Bronchial epithelial cell (primary cell): ENCODE results near the gene PSMD6. TPM values are rescaled to one million over a fixed set of nuclear protein-coding genes. Genes with fewer than 3 reads are reported as not detected.
A peak's percentile ranks its signal among the peaks of the same experiment; 100 is the strongest.

Source experiments
- DNase-seq: peaks from one replicate; pipeline ENCODE4 v3.0.0-alpha.2; 2010; ENCODE audit warnings: low read depth
- FAIRE-seq: peaks from 2 replicates; lab custom pipeline; 2011; peaks lifted over from hg19 to GRCh38; lab: Jason Lieb, UNC
- H3K27me3 ChIP-seq: 2 replicates; pipeline ENCODE4 v1.5.1; 2011; ENCODE audit warnings: low read length; ENCODE audit not compliant: control insufficient read depth, insufficient read depth
- H3K36me3 ChIP-seq: 2 replicates; pipeline ENCODE4 v1.5.1; 2011; ENCODE audit warnings: low read length; ENCODE audit not compliant: control insufficient read depth, insufficient read depth
- H3K4me3 ChIP-seq: 2 replicates; pipeline ENCODE4 v1.5.1; 2011; ENCODE audit warnings: mild to moderate bottlenecking, low read depth, low read length, control low read depth
- total RNA-seq: library from RNA; depleted of rRNA; stranded (reverse); fragments of >200 nt; gene quantifications from 2 replicates; pipeline ENCODE4 v1.2.1, GENCODE V29; 2014
- TF ChIP-seq, protein P1 (sequence below): IDR thresholded peaks from 2 replicates; pipeline ENCODE4 v1.5.1; 2011; ENCODE audit warnings: mild to moderate bottlenecking, moderate library complexity, low read length, control low read depth, inconsistent platforms; ENCODE audit not compliant: insufficient read depth, severe bottlenecking

Gene PSMD6
- total RNA-seq, 1 donor from 2014 or later = 52.9 TPM

DNA sequence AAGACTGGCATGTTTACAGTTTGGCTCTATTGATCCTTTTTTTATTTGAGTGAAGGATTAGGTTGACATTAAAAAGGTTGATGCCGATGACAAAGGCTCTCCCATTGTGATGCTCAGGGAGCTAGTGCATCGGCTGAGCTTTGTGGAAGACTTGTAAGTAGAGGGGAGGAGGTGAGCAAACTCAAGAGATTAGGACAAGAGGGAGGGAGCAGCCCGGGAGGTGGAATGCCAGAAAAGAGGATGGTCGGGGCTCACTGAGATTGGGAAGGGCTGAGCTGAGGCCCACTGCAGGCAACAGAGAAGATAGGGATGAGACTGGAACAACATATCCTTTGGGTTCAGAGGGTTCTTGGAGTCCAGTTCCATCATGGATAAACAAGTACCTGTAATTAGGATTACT lies 26.5 kb upstream of the PSMD6 start:
- TF ChIP-seq, protein P1, sequence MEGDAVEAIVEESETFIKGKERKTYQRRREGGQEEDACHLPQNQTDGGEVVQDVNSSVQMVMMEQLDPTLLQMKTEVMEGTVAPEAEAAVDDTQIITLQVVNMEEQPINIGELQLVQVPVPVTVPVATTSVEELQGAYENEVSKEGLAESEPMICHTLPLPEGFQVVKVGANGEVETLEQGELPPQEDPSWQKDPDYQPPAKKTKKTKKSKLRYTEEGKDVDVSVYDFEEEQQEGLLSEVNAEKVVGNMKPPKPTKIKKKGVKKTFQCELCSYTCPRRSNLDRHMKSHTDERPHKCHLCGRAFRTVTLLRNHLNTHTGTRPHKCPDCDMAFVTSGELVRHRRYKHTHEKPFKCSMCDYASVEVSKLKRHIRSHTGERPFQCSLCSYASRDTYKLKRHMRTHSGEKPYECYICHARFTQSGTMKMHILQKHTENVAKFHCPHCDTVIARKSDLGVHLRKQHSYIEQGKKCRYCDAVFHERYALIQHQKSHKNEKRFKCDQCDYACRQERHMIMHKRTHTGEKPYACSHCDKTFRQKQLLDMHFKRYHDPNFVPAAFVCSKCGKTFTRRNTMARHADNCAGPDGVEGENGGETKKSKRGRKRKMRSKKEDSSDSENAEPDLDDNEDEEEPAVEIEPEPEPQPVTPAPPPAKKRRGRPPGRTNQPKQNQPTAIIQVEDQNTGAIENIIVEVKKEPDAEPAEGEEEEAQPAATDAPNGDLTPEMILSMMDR = no peak
- no peak overlapping the region for H3K4me3 ChIP-seq
- DNase-seq (no peak), FAIRE-seq (no peak)
- no peaks in the 10 kb centered on the region for H3K36me3 ChIP-seq
- no peaks in the 10 kb centered on the region for H3K27me3 ChIP-seq

- TF ChIP-seq, protein P1 = no peak
- Histone ChIP-seq H3K27me3 (no peaks in the 10 kb centered on the region), H3K36me3 (no peaks in the 10 kb centered on the region), H3K4me3 (no peak overlapping the region)
- DNase-seq = peak; percentile 96
- peak; percentile 40 for FAIRE-seq
Observed at GRCh38 chr3:64049136-64049535, 25.8 kb upstream of the PSMD6 start.

DNA sequence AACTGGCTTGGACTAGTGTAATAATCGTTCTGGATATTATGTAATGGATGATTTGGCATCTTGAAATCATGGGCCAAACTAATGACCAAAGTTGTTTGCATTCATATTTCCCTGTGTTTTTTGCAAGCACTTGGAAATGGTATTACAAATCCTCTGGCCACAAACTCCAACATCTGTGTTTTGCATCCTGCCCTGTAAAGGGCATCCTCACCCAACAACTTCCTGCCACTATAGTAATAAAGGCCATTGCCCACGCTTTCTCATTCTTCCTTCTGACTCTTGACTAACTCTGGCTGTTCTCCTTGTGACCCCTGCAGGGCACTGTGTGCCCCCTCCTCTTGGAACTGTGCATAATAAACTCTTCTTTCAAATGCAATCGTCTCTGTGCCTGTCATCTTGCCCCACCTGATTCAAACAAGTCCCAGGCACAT lies 25.4 kb upstream of the PSMD6 start:
- Histone ChIP-seq H3K4me3 (no peak overlapping the region), H3K27me3 (no peaks in the 10 kb centered on the region), H3K36me3 (no peaks in the 10 kb centered on the region)
- no peak for FAIRE-seq
- TF ChIP-seq, protein P1 = no peak
- peak; percentile 35 for DNase-seq

- FAIRE-seq (no peak), DNase-seq (no peak)
- no peaks in the 10 kb centered on the region for H3K27me3 ChIP-seq
- H3K4me3 ChIP-seq = no peak overlapping the region
- TF ChIP-seq, protein P1 = no peak
- H3K36me3 ChIP-seq = no peaks in the 10 kb centered on the region
Observed at GRCh38 chr3:64047787-64048186, 24.5 kb upstream of the PSMD6 start.

GRCh38 chr3:64046996-64047594 lies 23.8 kb upstream of the PSMD6 start:
- no peaks in the 10 kb centered on the region for H3K27me3 ChIP-seq
- H3K4me3 ChIP-seq = no peak overlapping the region
- DNase-seq = no peak
- FAIRE-seq = no peak
- no peaks in the 10 kb centered on the region for H3K36me3 ChIP-seq
- TF ChIP-seq, protein P1 = no peak

DNA sequence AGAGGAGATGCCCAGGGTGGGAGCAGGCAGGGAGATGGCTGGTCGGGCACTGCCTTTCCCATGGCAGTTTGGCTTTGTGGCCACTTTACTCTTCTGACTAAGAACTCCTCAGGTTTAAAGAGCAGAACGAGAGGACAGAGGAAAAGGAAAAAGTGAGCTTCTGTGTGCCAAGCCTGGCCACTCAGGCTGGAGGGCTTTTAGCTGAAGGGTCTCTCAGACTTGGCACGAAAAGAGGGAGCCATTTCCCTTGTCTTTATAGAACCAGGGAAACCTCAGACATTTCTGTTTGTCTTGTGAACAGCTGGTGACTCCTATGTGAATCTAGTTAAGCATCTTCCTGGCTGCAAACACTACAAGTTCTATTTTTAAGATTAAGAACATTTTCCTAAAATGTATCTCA lies 23.3 kb upstream of the PSMD6 start:
- TF ChIP-seq, protein P1 = no peak
- no peak for FAIRE-seq

More for the DNA sequence above, 23.3 kb upstream of the PSMD6 start:
- H3K27me3 ChIP-seq = no peaks in the 10 kb centered on the region
- DNase-seq = no peak
- no peaks in the 10 kb centered on the region for H3K36me3 ChIP-seq
- no peak overlapping the region for H3K4me3 ChIP-seq
